Measurements from ENCODE around the gene NOC4L.

- no peak for TF ChIP-seq CTCF (IDR thresholded peaks at IDR 0.05)
- TF ChIP-seq POLR2AphosphoS5 (IDR thresholded peaks at IDR 0.05; ENCODE audit: low read depth, low read length), result no peak
These were observed 40.5 kb upstream of the NOC4L start for GRCh38 chr12:132103542-132104308.
